VCaP (cell line): ENCODE data around the gene SLC22A16.

Experiments
- H3K27ac ChIP-seq: fragments of 450-650 bp; 2 replicates; pipeline ENCODE4 v1.5.1; 2017
- CTCF ChIP-seq: fragments of 450-650 bp; conservative IDR thresholded peaks from 2 replicates; pipeline ENCODE4 v1.5.1; 2017; ENCODE audit warnings: mild to moderate bottlenecking, moderate library complexity

Gene SLC22A16

DNA sequence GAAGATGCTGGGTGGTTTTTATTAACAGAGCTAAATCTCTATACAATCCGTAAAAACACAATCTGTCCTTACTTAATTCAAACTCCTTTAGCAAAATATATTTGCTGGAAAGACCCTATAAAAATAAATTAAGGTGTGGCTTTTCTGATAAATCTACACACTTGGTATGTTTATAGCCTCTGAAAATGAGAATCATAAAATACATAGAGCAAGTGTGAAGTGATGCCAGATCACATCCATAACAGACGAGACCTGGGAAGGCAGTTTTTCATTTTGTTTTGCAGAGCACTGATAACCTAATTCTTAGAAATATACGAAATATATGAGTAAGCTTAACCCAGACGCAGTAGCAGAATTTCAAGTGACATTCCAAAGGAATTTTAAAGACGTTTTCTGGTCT is 50.6 kb downstream of the SLC22A16 start:
- TF ChIP-seq CTCF, result no peak
- H3K27ac ChIP-seq, result no peak overlapping the region

DNA sequence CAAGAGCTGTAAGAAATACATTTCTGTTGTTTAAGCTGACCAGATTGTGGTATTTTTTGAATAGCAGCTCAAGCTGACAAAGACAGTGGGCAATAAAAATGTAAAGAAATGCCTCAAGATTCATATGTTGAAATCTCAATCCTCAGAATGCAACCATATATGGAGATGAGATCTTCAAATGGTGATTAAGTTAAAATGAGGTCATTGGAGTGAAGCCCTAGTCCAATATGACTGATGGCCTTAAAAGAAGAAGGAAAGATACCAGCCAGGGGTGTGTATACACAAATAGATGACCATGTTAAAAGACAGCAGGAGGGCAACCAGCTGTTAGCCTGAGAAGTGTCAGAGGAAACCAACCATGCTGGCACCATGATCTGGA is 54.0 kb downstream of the SLC22A16 start:
- no peak for TF ChIP-seq CTCF

GRCh38 chr6:110421749-110422443 is 54.5 kb downstream of the SLC22A16 start:
- no peak overlapping the region for H3K27ac ChIP-seq
- TF ChIP-seq CTCF, result no peak

More for the DNA sequence above, 54.0 kb downstream of the SLC22A16 start:
- H3K27ac ChIP-seq, result no peak overlapping the region

DNA sequence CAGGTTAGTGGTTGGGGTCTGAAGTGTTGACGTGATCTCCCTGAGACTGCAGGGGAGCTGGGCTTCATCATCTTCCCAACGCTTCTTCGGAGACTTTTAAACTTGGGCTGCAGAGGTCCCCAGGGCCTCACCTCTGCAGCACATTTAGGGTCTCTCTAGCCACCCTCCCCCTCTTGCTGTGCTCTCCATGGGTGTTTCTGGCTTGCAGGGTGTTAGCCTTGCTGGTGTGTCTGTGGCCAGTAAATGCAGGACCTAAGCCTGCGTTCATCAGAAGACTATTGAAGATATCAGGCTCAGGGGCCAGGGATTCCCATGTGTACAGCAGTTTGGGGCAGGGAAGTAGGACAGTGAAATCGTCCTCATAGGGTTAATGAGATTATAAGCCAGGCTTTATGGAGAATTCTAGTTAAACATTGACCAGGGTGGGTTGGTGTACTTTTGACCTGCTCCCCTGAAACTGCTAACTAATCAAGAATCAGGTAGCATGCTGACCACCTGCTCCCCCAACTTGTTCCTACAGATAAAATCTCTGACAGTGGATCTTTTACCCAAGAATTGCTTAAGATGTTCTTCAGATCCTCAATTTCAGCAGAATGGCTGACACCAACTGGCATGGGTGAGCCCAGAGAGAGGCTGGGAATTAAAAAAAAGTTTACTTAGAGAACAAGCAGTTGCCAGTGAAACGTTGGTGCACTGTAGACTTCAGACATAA is 57.2 kb downstream of the SLC22A16 start:
- H3K27ac ChIP-seq, result no peak overlapping the region
- TF ChIP-seq CTCF, result no peak

DNA sequence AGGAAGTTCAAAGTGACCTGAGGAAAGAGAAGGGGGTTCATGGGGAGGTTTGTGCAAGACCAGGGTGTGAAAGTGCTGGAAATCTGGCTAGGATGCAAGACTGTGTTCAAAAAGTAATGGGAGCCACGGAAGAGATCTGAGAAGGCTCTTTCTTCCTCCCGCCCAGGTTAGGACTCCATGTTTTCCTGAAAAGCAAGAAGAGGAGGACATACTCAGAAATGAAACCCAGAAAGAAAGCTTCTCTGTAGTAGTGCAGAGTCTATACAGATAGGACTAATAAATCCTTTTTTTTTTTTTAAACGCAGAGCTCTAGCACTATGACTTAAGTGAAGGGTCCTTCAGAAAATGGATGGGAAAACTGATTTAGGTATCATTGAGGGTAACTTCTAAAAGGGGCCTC is 57.8 kb downstream of the SLC22A16 start:
- H3K27ac ChIP-seq, result no peak overlapping the region
- TF ChIP-seq CTCF, result no peak

GRCh38 chr6:110415086-110415916 is 61.1 kb downstream of the SLC22A16 start, which contains the start of gene DDO:
Gene DDO, minus strand, starts transcription at chr6:110415575. Its CDS starts 2,113 bp downstream, at chr6:110413462.
- H3K27ac ChIP-seq, result peak within 1 kb of the TSS; percentile 21
- no peak for TF ChIP-seq CTCF

GRCh38 chr6:110414669-110415068 is 61.7 kb downstream of the SLC22A16 start:
- no peak for TF ChIP-seq CTCF

More at GRCh38 chr6:110414669-110415068, 61.7 kb downstream of the SLC22A16 start:
- H3K27ac ChIP-seq, result peak overlapping the region; percentile 21
